ENCODE results near the gene FOXP4. TPM values are rescaled to one million over a fixed set of nuclear protein-coding genes. Genes with fewer than 3 reads are reported as not detected.

The FOXP4 gene
- total RNA-seq, 6 experiments from 2014 or later = 17.9 to 24.4 (median 24.0) TPM

DNA sequence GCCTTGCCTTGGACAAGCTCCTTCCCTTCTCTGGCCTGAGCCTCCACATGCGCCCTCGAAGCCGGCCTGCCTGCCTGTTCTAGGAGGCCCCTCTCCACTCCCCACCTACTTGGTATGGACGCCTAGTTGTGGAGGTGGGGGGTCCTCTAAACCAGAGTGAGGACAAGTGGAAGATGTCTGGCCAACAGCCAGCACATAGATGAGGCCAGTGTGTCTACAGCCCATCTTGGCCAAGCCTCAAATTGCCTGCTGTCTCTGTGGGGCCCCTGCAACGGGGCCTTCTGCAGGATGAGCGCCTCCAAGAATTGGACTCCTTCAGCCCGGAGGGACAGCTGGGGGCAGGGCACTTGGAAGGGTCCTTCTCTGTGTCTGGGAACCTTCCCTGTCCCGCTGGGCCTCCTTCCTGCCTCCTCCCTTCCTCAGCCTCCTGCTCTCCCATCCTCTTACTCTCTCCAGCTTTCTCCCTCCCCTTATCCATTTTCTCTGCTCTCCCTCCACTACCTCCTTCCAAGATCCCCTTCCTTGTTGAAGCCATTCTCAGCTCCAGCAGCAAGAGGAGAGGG, 93.7 kb downstream of the FOXP4 start:
- peaks cover 55% of the 10 kb centered on the region for H3K27me3 Mint-ChIP-seq (ENCODE audit: insufficient read depth)
- H3K27ac Mint-ChIP-seq = no peak overlapping the region
- H3K9me3 Mint-ChIP-seq = no peaks in the 10 kb centered on the region
- no peaks in the 10 kb centered on the region for H3K36me3 Mint-ChIP-seq (ENCODE audit: low read depth)
- peaks cover 9% of the 10 kb centered on the region for H3K4me1 Mint-ChIP-seq (ENCODE audit: low read depth)
- no peak for DNase-seq
- no peak overlapping the region for H3K4me3 Mint-ChIP-seq
- no peak for TF ChIP-seq CTCF (IDR thresholded peaks at IDR 0.05)

GRCh38 chr6:41640426-41640825, 94.2 kb downstream of the FOXP4 start:
- H3K9me3 Mint-ChIP-seq = no peaks in the 10 kb centered on the region
- H3K36me3 Mint-ChIP-seq (ENCODE audit: low read depth) = no peaks in the 10 kb centered on the region
- no peak for TF ChIP-seq CTCF (IDR thresholded peaks at IDR 0.05)
- DNase-seq = no peak
- H3K4me1 Mint-ChIP-seq (ENCODE audit: low read depth) = peaks cover 9% of the 10 kb centered on the region
- H3K4me3 Mint-ChIP-seq = no peak overlapping the region
- H3K27ac Mint-ChIP-seq = no peak overlapping the region
- peaks cover 56% of the 10 kb centered on the region for H3K27me3 Mint-ChIP-seq (ENCODE audit: insufficient read depth)

DNA sequence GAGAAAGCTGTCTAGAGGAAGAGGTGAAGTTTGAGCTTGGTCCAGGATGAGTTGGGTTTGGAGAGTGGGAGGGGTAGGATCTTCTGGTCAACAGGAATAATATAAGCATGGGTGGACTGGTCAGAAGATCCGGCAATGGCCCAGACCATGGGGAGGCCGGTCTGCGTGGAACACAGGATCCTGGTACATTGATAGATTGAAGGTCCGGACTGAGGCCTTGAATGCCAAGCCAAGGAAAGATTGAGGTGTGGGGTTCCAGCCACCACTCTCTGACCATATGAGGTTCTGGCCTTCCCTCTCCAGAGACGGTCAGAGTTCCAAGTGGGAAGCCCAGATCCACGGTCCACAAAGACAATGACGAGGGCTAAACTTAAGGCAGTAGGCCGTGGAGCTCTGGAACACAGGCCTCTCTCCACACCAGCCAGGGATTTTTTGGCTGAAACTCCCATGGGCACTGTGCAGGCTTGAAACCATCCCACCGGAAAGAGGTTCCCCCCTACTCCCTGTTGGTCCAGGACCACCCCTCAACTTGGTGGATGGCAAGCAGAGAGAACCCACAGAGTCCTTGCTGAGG, 95.3 kb downstream of the FOXP4 start:
- H3K36me3 Mint-ChIP-seq (ENCODE audit: low read depth) = no peaks in the 10 kb centered on the region
- peaks cover 7% of the 10 kb centered on the region for H3K4me1 Mint-ChIP-seq (ENCODE audit: low read depth)
- no peak for DNase-seq
- no peaks in the 10 kb centered on the region for H3K9me3 Mint-ChIP-seq
- no peak overlapping the region for H3K27ac Mint-ChIP-seq
- H3K4me3 Mint-ChIP-seq = no peak overlapping the region
- peaks cover 51% of the 10 kb centered on the region for H3K27me3 Mint-ChIP-seq (ENCODE audit: insufficient read depth)
- TF ChIP-seq CTCF (IDR thresholded peaks at IDR 0.05) = no peak

- Mint-ChIP-seq H3K4me1 (ENCODE audit: low read depth) (0 out of 2 replicates have a peak, but pooled peaks cover 4% of the 10 kb centered on the region), H3K4me3 (no peak overlapping the region), H3K36me3 (ENCODE audit: low read depth) (no peaks in the 10 kb centered on the region), H3K27ac (no peak overlapping the region), H3K27me3 (ENCODE audit: insufficient read depth) (peaks cover 53% of the 10 kb centered on the region), H3K9me3 (no peaks in the 10 kb centered on the region)
- TF ChIP-seq CTCF (IDR thresholded peaks at IDR 0.05) = no peak
- DNase-seq = no peak
Measured at GRCh38 chr6:41642090-41642959, 96.1 kb downstream of the FOXP4 start.

DNA sequence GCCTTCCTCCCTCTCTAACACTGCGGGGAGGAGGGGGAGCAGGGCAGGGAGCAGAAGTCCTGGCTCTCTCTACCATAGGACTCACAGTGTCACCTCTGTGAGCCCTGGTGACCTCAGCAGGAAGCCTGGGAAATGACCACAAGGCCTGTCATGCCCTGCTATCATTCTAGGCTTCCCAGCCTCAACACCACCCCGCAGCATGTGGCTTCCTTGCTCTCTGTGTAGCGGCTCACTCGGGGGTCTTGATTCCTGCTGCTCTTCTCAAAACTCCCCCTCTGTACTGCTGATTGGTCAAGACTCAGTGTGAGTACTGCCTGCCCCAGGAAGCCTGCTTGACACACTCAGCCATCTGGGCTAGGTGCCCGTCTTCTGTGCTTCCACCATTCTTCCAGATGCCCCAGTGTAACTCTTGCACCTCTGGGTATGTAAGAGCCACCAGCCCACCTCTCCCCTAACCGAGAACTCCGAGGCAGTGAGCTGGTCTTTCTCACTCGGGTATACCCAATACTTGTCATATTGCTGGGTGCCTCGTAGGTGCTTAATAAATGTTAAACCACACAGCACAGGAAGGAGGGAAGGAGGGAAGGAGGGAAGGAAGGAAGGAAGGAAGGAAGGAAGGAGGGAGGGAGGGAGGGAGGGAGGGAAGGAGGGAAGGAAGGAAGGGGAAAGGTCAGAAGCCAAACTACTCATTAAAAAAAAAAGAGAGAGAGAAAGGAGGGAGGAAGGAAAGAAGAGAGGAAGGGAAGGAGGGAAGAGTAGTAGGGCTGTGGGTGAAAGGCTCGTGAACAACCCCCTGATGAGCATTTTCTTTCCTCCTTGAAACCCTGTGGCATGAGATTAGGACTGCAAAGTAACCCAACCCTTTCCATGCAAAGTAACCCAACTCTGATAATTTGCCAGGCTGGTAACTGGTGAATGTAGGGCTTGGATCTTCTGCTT, 97.0 kb downstream of the FOXP4 start:
- H3K4me3 Mint-ChIP-seq = no peak overlapping the region
- no peak for TF ChIP-seq CTCF (IDR thresholded peaks at IDR 0.05)
- peaks cover 49% of the 10 kb centered on the region for H3K27me3 Mint-ChIP-seq (ENCODE audit: insufficient read depth)
- no peak for DNase-seq
- no peak overlapping the region for H3K27ac Mint-ChIP-seq
- no peaks in the 10 kb centered on the region for H3K4me1 Mint-ChIP-seq (ENCODE audit: low read depth)
- H3K36me3 Mint-ChIP-seq (ENCODE audit: low read depth) = no peaks in the 10 kb centered on the region
- H3K9me3 Mint-ChIP-seq = no peaks in the 10 kb centered on the region
